GM13977 (cell line): ENCODE results near the gene RSRC2.
"Not testable (repeated sequence)": the region's sequence is repeated elsewhere in the genome, so short reads cannot be mapped to it uniquely, and the experiment has no call there.

Experiments used
- DNase-seq: peaks from one replicate; pipeline ENCODE4 v3.0.0; 2012; ENCODE audit warnings: low spot score
- CTCF ChIP-seq: IDR thresholded peaks from 2 replicates; pipeline ENCODE4 v1.5.1; 2012; ENCODE audit warnings: mild to moderate bottlenecking, control low read depth; ENCODE audit not compliant: insufficient read depth; ENCODE audit errors: extremely low read depth, missing control alignments
- in situ Hi-C: fragments of 300-500 bp; cut with MboI; formaldehyde crosslinking; loops from one replicate; pipeline ENCODE4 v1.12.0; 2022; ENCODE audit warnings: low sequenced_read_pairs, low pct_unique_long_range_greater_than_20kb, mixed read lengths, inconsistent platforms; ENCODE audit not compliant: unreplicated experiment

RSRC2 gene

GRCh38 chr12:122526683-122527477, at the start of gene RSRC2, which contains the start of gene KNTC1:
TSS of gene RSRC2 (minus strand) at chr12:122526936. CDS start at chr12:122526853, 83 bp downstream.
TSS of gene KNTC1 (plus strand) at chr12:122527249. CDS start at chr12:122530064, 2,815 bp downstream.
- DNase-seq, result peak; percentile 93
- in situ Hi-C loops, result no loop called here
- TF ChIP-seq CTCF, result no peak

GRCh38 chr12:122571821-122572220, 45.1 kb upstream of the RSRC2 start:
- no peak for DNase-seq
- no peak for TF ChIP-seq CTCF
- in situ Hi-C loops, result no loop called here

GRCh38 chr12:122570006-122570405, 43.3 kb upstream of the RSRC2 start:
- DNase-seq, in situ Hi-C loops: not testable (repeated sequence)

GRCh38 chr12:122569288-122569687, 42.6 kb upstream of the RSRC2 start:
- DNase-seq, result no peak
- no peak for TF ChIP-seq CTCF
- in situ Hi-C loops, result no loop called here

- in situ Hi-C loops, DNase-seq: not testable (repeated sequence)
Measured at GRCh38 chr12:122566816-122567215, 40.1 kb upstream of the RSRC2 start.

- TF ChIP-seq CTCF, result no peak
- in situ Hi-C loops, result no loop called here
- DNase-seq, result no peak
Measured at GRCh38 chr12:122563361-122563760, 36.6 kb upstream of the RSRC2 start.

GRCh38 chr12:122560138-122560537, 33.4 kb upstream of the RSRC2 start:
- in situ Hi-C loops, result no loop called here
- TF ChIP-seq CTCF, result no peak
- no peak for DNase-seq
